ENCODE measurements around the gene F10. TPM values are rescaled to one million over a fixed set of nuclear protein-coding genes. Genes with fewer than 3 reads are reported as not detected.

F10 gene
- total and polyA plus RNA-seq, 2 of the 13 experiments (the other 11 are each of a cell fraction or from before 2014, with no cell fraction given), result 58.4 to 237 TPM

- TF ChIP-seq, protein P1, sequence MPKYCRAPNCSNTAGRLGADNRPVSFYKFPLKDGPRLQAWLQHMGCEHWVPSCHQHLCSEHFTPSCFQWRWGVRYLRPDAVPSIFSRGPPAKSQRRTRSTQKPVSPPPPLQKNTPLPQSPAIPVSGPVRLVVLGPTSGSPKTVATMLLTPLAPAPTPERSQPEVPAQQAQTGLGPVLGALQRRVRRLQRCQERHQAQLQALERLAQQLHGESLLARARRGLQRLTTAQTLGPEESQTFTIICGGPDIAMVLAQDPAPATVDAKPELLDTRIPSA (CRISPR knock-in tag; IDR thresholded peaks at IDR 0.05; ENCODE audit: borderline replicate concordance), result no peak
- TF ChIP-seq ZEB1 (IDR thresholded peaks at IDR 0.05; ENCODE audit: insufficient replicate concordance, low read depth) (no peak), ZNF432 (CRISPR knock-in tag; IDR thresholded peaks at IDR 0.05; ENCODE audit: borderline replicate concordance) (no peak), ZSCAN5A (CRISPR knock-in tag; IDR thresholded peaks at IDR 0.05; ENCODE audit: borderline replicate concordance) (no peak), DPF2 (CRISPR knock-in tag; IDR thresholded peaks at IDR 0.05; ENCODE audit: borderline replicate concordance, low read depth) (no peak), TCF12 (IDR thresholded peaks at IDR 0.05) (no peak), TCF12 (CRISPR knock-in tag; IDR thresholded peaks at IDR 0.05) (no peak), ZNF773 (CRISPR knock-in tag; IDR thresholded peaks at IDR 0.05; ENCODE audit: borderline replicate concordance) (0 out of 2 replicates have a peak, but pooled peaks have one; percentile 49), ZNF839 (CRISPR knock-in tag; IDR thresholded peaks at IDR 0.05; ENCODE audit: borderline replicate concordance) (no peak; the same call in 1 of the 2 replicates), ARID4A (CRISPR knock-in tag; IDR thresholded peaks at IDR 0.05; ENCODE audit: borderline replicate concordance) (no peak), NCOR1 (IDR thresholded peaks at IDR 0.05; ENCODE audit: borderline replicate concordance, low read length) (no peak), HDAC1 (CRISPR knock-in tag; IDR thresholded peaks at IDR 0.05) (peak; percentile 58), ZNF335 (CRISPR knock-in tag; IDR thresholded peaks at IDR 0.05) (no peak), ZNF616 (CRISPR knock-in tag; IDR thresholded peaks at IDR 0.05; ENCODE audit: low read depth) (no peak), ZNF496 (CRISPR knock-in tag; IDR thresholded peaks at IDR 0.05; ENCODE audit: insufficient replicate concordance) (no peak), POLR2AphosphoS5 (IDR thresholded peaks at IDR 0.05; ENCODE audit: low read depth, low read length) (no peak), KDM5B (CRISPR knock-in tag; IDR thresholded peaks at IDR 0.05; ENCODE audit: borderline replicate concordance) (peak; percentile 5; the same call in 1 of the 2 replicates), WIZ (CRISPR knock-in tag; IDR thresholded peaks at IDR 0.05) (0 out of 2 replicates have a peak, but pooled peaks have one; percentile 50), ISX (CRISPR knock-in tag; conservative IDR thresholded peaks at IDR 0.05) (no peak)
- TF ChIP-seq, protein P2, sequence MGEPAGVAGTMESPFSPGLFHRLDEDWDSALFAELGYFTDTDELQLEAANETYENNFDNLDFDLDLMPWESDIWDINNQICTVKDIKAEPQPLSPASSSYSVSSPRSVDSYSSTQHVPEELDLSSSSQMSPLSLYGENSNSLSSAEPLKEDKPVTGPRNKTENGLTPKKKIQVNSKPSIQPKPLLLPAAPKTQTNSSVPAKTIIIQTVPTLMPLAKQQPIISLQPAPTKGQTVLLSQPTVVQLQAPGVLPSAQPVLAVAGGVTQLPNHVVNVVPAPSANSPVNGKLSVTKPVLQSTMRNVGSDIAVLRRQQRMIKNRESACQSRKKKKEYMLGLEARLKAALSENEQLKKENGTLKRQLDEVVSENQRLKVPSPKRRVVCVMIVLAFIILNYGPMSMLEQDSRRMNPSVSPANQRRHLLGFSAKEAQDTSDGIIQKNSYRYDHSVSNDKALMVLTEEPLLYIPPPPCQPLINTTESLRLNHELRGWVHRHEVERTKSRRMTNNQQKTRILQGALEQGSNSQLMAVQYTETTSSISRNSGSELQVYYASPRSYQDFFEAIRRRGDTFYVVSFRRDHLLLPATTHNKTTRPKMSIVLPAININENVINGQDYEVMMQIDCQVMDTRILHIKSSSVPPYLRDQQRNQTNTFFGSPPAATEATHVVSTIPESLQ (CRISPR knock-in tag; conservative IDR thresholded peaks at IDR 0.05), result no peak
Measured at GRCh38 chr13:113123226-113124201, 915 bp downstream of the F10 start (continued).
